Activated CD4-positive, CD25-positive, alpha-beta regulatory T cell treated with anti-CD3 and anti-CD28 coated beads, Interleukin-2, amount 50 U/mL, for 16 hours (primary cell): Measurements from ENCODE around the gene HPD.

Experiments
- DNase-seq: peaks from one replicate; pipeline ENCODE4 v3.0.0-alpha.2; 2020; ENCODE audit warnings: low read depth, low spot score

Gene HPD

DNA sequence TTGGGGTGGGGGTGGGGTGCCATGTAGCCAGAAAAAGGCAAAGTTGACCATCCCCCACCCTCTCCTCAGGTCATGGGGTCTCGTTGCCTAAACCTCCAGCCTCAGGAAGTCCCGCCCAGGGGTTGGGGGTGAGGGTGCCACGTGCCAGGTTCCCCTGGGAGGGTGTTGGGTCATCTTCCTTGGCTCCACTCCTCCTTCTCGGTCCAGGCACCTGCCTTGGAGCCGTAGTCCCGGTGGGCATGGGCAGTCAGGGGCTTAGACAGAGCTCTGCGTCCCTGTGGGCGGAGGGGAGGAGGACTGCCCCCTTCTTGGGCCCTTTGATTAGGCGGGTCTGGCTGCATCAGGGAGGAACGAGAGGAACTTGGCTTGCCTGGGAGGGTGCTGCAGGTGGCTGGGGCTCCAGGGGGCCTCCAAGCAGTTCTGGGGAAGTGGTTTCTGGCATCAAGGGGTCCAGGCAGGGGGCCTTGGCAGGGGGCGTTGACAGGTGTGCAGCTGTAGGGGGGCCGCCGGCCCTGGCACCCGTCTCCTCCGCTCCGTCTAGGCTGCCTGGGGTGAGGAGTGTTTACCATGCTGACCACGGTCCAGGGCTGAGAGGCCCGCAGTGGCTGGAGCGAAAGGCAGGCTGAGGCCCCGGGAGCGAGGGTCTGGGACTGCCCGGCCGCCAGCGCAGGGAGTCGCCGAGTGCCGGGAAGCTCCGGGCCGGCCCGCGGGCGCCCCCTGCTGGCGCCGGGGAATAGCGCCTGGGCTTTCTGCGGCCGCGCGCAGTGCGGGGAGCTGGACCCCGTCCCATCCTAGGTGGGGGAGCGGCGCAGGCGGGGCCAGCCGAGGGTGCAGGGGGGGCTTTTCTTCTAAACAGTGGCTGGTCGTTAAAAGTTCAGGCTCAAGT is 47.0 kb downstream of the HPD start:
- DNase-seq: peak; percentile 44

DNA sequence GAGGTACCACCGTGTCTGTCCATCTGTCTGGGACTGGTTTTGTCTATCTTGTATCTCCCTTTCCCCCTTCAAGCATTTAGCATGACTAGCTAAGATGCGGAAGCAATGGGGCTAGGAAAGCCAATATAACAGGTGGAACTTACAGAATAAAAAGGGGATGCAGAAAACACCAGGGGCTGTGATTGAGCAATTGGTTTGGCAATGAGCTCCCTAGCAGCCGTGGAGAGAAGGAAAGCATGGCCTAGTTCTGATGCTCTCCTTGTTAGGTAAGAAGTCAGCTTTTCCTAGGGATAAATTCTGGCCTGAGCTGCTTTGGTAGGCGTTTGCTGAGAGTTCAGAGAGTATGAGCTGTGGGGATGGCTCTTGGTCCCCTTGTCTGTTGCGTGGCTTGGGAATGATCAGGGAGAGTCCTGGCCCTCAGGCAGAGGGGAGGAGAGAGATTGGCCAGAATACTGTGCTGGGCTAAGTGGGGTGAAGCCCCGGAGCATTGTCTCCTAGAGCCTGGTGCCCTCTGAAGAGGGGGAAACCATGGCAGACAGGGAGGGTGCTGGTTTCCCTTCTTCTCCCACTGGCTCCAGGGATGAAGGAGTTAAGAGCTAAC is 47.7 kb downstream of the HPD start:
- DNase-seq: no peak

DNA sequence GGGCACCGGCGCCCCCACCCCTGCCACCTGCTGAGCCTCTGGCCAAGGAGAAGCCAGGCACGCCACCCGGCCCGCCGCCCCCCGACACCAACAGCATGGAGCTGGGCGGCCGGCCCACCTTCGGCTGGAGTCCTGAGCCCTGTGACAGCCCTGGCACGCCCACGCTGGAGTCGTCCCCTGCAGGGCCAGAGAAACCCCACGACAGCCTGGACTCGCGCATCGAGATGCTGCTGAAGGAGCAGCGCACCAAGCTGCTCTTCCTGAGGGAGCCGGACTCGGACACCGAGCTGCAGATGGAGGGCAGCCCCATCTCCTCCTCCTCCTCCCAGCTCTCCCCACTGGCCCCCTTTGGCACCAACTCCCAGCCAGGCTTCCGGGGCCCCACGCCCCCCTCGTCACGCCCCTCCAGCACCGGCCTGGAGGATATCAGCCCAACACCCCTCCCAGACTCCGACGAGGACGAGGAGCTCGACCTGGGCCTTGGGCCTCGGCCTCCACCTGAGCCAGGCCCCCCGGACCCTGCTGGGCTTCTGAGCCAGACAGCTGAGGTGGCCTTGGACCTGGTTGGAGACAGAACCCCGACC is 48.3 kb downstream of the HPD start:
- no peak for DNase-seq

DNA sequence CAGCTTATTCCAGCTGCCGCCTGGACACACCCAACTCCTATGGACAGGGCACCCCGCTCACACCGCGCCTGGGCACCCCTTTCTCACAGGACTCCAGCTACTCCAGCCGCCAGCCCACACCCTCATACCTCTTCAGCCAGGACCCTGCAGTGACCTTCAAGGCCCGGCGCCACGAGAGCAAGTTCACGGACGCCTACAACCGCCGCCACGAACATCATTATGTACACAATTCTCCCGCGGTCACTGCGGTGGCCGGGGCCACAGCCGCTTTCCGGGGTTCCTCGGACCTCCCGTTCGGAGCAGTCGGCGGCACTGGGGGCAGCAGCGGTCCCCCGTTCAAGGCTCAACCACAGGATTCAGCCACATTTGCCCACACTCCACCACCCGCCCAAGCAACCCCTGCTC is 48.9 kb downstream of the HPD start:
- no peak for DNase-seq

DNA sequence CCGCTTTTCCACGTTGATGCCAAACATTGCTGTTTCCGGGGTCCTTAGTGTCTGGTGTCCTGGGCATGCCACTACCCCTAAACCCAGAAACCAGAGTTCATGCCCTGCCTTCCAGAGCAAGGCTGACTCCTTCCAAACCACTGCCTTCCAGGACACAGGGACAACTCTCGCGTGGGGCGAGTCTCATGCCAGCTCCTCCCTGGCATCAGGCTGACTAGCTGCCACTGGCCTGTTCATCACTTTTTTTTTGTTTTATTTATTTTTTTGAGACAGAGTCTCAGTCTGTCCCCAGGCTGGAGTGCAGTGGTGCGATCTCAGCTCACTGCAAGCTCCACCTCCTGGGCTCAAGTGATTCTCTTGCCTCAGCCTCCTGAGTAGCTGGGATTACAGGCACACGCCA is 50.0 kb downstream of the HPD start:
- DNase-seq: no peak

DNA sequence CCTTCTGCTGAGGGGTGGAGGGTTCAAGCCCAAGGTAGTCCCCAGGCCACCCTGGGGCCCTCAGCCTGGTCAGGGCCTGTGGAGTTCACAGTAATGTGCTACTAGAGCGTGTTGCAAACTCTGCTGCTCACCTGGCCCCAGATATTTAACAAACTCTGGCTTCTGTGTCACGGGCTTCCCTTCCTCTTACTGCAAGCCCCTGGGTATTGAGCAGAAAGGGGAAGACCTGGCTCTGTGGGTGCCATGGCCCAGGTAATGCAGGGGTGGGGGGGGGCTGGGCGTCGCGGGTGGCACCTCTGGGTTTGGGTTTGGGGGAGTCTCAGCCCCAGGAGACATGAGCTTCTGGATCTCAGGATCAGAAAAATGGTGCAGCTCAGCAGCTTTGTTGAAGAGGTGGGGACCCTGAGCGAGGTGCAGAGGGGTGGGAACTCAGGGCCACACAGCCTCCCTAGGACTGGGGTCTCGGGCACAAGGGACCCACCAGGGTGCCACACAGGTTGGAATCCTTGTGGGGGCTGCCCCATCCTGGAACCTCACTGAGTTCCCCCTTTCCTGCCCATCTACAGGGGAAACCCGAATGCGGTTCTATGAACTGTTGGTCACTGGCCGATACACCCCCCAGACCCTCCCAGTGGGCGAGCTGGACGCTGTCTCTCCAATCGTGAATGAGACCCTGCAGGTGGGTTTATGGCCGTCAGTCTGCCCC is 50.9 kb downstream of the HPD start:
- DNase-seq: no peak

DNA sequence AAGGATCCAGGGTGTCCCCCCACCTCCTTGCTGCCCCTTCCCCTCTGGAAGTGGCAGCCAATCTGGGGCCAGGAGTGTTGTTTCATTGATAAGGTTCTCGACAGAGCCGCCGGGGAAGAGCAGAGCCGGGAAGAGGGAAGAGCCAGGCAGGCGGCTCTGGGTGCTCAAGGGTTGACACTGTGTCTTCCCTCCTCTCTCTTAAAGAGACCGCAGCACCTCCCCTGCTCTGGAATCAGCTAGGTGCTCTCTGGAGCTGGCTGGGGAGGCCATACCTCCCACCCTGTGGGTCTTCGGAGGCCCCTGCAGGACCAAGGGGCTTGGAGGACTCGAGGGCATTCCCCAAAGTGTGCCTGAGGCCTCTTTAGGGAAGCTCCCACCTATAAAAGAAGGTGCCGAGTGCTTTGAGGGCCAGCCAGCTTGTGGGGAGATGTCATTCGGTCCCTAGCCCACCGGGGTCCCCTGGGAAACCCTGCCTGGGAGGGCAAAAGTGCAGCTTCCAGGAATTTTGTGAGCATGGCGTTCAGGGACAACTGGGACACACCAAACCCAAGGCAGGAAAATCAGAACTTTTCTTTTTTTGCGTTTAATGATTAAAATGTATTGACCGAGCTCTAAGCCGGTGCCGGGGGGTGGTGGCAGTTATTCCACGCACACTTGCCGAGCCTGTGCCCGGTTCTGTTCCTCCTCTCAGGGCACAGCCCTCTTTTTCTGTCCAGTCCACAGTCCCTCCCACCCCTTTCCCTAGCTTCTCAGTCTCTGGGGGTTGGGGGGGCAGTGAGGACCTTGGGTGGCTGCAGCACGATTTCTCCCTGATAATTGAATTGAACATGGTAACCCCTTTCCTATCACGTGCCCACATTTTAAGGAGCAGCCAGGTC is 51.9 kb downstream of the HPD start:
- DNase-seq: no peak

DNA sequence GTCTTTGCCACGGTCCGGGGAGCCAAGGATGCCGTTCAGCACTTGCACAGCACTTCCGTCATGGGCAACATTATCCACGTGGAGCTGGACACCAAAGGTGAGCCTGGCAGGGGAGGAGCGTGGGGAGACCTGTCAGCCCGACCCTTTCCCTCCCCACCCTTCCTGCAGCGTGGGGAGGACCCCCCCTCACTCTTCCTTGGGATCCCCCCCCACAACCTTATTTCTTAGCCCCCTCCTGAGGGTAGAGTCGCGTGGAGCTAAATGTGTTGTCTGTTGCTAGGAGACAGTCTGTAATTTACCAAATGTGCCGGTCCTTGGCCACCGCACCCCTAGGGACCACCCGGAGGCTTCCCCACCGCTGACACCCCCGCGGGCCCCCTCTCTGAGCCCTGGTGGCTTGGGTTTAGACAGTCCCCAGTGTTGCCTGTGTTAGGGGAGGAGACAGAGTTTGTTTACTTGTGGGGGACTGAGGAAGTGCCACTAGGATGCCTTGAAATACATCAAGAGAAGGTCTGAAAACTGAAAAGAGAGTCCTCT is 52.6 kb downstream of the HPD start:
- no peak for DNase-seq

DNA sequence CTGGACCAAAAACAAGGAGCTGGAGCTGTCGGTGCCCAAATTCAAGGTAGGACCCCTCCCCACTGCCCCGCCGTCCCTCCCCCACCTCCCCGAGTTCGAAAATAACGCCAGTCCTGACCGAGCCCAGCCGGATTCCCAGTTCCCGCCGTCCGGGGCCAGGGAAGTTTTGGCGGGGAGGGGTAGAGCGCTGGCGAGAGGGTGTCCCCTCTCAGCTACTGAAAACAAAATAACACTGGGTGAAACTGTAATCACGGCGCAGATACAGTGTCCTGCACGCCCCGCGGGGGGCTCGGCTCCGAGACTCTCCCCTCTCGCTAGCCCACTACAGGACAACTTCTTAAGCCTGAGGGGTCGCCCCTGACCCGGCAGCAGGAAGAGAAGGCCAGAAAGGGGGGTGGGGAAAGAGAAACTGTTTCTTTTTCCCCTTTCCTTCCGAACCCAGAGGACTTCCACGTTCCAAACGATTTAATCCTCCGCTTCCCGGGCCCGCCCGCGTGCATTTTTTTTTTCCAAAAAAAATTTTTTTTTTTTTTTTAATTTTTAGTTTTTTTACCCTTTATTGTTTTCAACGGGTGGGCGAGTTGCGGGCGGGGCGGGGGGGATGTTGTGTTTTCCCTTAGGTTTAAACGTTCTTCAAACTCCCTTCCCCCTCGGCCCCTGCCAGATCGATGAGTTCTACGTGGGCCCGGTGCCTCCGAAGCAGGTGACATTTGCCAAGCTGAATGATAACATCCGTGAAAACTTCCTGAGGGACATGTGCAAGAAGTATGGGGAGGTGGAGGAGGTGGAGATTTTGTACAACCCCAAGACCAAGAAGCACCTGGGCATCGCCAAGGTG is 53.3 kb downstream of the HPD start:
- DNase-seq: no peak

DNA sequence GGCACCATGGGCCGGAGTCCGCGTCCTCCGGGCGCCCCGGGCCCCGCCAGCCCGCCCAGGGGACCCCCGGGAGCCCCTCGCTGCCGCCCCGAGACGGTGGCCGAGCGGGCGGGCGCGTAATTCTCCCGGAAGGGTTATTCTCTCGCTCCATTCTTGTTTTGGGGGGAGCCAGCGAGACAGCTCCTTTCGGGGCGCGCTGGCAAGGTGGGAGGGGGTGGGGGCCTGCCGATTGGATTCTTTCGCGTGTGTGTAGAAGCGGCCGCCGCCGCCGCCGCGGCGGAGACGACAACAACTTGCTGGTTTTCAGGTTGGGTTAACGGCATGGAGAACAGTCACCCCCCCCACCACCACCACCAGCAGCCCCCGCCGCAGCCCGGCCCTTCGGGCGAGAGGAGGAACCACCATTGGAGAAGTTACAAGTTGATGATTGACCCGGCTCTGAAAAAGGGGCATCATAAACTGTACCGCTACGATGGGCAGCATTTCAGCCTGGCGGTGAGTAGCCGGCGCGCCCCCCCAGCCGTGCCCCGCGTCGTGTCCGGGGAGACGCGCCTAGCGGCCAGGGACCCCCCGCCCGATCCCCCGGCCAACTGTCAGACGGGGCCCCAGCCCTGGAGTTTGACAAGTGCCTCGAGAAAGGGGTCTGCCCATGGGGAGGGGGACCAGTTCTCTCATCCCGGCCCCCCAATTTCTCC is 54.1 kb downstream of the HPD start:
- peak; percentile 33 for DNase-seq

DNA sequence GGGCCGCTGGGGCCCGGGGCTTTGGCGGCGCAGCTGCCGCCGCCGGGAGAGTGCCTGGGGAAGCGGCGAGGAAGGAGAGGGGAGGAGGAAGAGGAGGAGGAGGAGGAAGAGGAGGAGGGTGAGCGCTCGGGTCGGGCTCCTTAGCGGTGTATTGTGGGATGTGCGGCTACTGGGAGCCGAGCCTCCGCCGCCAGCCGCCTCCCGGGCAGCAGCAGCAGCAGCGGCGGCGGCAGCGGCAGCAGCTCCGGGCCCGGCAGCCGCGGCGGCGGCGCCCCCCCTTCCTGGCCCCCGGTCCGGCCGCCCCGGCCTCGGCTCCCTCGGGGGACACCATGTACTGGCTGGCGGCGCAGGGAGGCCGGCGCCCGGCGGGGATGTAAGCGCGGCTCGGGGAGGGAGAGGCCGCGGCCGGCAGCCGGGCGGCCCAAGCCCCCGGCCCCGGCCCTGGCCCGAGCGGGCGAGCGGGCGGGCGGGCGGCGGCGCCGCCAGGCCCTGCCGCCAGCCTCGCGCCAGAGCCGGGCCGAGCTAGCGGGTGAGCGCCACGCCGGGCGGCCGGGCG is 54.7 kb downstream of the HPD start, which contains the start of gene SETD1B:
Gene SETD1B, plus strand, starts transcription at position 149 of the 556 bp plus-strand sequence. CDS start 729 bp downstream, outside the sequence.
- no peak for DNase-seq

DNA sequence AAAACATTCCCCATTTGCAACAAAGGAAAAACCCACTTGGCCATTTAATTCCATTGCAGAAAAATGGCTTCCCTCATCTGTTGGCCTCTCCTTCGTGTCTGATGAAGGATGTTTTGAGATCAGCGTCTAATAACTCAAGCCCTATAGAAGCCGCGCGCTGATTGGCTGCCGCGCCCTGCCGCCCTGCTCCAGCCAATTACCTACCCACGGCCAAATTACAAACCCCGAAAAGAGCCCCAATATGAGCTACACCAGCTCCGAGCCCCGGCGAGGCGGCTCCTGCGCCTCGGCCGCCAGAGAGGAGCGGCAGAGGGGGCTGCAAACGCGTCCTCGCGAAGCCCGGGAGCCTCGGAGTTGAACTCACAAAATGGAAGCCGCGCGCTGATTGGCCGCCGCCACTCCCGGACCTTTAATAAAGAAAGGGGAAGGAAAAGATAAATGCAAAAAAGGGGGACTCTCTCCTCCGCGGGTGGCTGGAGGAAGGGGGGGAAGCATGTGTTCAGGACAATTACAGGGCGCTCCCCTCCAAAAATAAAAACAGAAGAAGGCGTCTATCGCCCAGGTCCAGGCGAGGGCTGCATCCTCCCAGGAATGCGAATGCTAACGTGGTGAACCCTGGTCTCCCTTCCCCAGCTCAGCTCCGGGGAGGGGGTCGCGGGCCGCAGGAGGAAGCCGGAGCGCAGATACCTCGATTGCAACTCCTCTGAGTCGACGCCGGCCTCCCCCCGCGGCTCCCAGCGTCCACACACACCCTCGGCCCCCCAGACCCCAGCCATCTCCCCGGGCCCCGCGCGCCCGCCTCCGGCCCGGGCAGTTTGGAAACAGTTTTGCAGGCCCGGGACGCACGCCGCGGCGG is 55.6 kb downstream of the HPD start:
- DNase-seq: peak; percentile 76

DNA sequence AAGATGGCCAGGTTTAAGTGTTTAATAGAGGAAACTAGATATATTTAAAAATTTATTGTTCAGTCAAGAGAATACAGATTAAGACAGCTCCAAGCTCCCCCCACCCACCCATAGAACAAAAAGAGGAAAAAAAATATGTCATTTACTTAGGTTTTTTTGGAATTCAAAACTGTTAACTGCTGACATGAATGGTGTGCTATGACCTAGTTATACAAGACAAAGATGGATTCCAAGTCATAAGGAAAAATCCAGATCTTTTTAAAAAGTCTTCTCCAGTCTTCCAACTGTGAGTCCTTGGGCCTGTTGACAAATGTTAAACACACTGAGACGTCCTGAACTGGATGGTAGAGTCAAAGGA is 56.2 kb downstream of the HPD start:
- no peak for DNase-seq

DNA sequence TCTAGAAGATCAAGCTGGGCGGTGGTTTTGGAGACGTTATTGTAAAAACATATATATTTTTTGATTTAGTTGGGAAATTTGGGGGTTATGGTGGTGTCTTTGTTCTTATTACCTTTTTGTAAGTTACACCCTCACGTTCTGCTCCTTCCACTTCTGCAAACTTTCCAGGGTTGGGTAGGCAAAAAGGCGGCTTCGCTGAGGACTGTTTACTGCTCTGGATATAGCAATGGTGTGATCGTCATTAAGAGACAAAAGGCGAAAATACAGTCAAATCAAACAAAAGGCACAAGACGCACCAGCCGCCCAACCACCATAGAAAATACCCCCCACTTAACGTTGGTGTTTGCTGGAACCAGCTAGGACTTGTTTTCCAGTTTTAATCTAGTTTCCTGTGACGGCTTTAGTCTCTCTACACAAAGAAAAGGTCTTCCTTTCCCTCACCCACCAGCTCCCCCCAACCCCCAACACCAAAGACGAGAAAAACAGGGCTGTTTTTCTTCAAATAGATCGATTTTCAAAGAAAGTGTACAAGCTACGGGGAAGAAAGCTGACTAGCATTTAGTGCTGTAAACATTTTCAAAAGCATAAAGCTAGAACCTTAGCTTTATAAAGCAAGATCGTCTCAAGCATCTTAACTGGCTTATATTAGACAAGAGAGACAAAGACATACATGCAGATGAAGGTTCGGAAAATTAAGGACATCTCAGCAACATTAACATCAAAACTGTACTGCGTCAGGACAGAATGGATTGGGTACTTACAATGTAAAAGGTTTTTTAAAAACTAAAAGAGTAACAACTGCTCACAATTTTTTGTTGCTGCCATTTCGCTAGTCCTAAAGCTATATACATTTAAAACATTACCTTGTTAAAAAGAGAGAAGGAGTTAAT is 56.8 kb downstream of the HPD start:
- DNase-seq: peak; percentile 28

DNA sequence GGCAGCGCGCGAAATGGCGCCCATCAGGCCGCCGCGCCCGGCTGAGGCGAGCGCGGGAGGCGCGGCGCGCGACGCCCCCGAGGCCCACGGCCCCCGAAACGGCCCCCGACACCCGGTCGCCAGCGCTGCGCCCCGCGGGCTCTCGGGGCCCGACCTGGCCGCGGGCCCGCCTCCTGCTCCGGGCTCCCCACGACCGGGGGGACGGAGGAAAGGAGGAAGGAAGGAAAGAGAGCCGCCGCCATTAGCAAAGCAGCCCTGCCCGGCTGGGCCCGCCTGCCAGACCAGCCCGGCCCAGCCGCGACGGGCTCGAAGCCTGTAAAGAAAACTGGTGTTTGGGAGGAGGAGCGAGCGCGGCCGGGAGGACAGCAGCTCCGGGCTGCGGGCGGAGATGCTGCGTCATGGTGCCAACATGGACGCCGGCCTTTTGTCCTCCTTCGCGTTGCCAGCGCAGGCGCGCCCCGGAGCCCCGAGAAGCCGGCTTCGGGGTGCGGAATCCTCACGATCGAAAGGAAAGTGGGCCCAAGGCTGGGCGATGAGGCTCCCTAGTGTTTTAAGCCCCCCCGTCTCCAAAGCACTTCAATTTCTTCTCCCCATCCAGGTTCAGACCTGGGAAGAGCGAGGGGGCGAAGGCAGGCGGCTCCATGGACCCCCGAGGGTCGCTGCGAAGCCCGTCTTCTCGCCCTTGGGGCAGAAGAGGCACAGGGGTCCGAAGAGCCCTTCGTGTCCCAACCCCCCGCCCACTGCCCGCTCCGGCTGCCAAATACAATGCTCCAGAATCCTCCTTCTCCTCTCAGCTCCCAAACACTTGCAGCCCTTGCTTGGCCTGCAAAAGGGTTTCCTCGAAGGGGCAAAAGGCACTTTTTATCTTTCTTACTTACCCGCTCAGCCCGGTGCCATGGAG is 57.7 kb downstream of the HPD start:
- DNase-seq: peak; percentile 38
